Measurements from ENCODE around the gene TSPAN12. TPM values are rescaled to one million over a fixed set of nuclear protein-coding genes. Genes with fewer than 3 reads are reported as not detected.

Gene TSPAN12
- total and polyA plus RNA-seq, 5 donors from 2014 or later, result 0.26 TPM; not detected in 4

- no peaks in the 10 kb centered on the region for H3K9me3 ChIP-seq (ENCODE audit: control insufficient read depth in 2 of 2, low read length in 2 of 2)
- H3K27ac ChIP-seq (ENCODE audit: insufficient read depth, low read length, poor library complexity, severe bottlenecking), result no peak overlapping the region
- H3K36me3 Mint-ChIP-seq, result no peaks in the 10 kb centered on the region
- no peak overlapping the region for H3K4me3 ChIP-seq (ENCODE audit: low read depth, low read length)
- no peak overlapping the region for H3K27ac Mint-ChIP-seq
- H3K4me1 ChIP-seq (ENCODE audit: control insufficient read depth, insufficient read depth, low read length, poor library complexity, severe bottlenecking), result no peaks in the 10 kb centered on the region
- H3K27me3 Mint-ChIP-seq, result no peaks in the 10 kb centered on the region
- H3K4me1 Mint-ChIP-seq, result no peaks in the 10 kb centered on the region
- no peaks in the 10 kb centered on the region for H3K36me3 ChIP-seq (ENCODE audit: control insufficient read depth, insufficient read depth, low read length)
- H3K9me3 Mint-ChIP-seq, result peaks cover 0 to 4% (median 0%) of the 10 kb centered on the region in 7 donors
- DNase-seq, result no peak
- H3K4me3 Mint-ChIP-seq, result no peak overlapping the region
- no peak for ATAC-seq (ENCODE audit: low read depth in 2 of 2)
- H3K27me3 ChIP-seq (ENCODE audit: control insufficient read depth, insufficient read depth, low read length), result peaks cover 2% of the 10 kb centered on the region
Observed at GRCh38 chr7:120828528-120828927, 29.4 kb downstream of the TSPAN12 start.

GRCh38 chr7:120827371-120828118 lies 30.4 kb downstream of the TSPAN12 start:
- no peaks in the 10 kb centered on the region for H3K36me3 Mint-ChIP-seq
- Histone ChIP-seq H3K27ac (ENCODE audit: insufficient read depth, low read length, poor library complexity, severe bottlenecking) (no peak overlapping the region), H3K27me3 (ENCODE audit: control insufficient read depth, insufficient read depth, low read length) (peaks cover 2% of the 10 kb centered on the region), H3K4me3 (ENCODE audit: low read depth, low read length) (no peak overlapping the region), H3K4me1 (ENCODE audit: control insufficient read depth, insufficient read depth, low read length, poor library complexity, severe bottlenecking) (no peaks in the 10 kb centered on the region), H3K36me3 (ENCODE audit: control insufficient read depth, insufficient read depth, low read length) (no peaks in the 10 kb centered on the region), H3K9me3 (ENCODE audit: control insufficient read depth in 2 of 2, low read length in 2 of 2) (no peaks in the 10 kb centered on the region)
- no peaks in the 10 kb centered on the region for H3K4me1 Mint-ChIP-seq
- H3K27ac Mint-ChIP-seq, result no peak overlapping the region
- H3K27me3 Mint-ChIP-seq, result no peaks in the 10 kb centered on the region
- no peak for DNase-seq
- H3K4me3 Mint-ChIP-seq, result no peak overlapping the region
- peaks cover 0 to 4% (median 0%) of the 10 kb centered on the region in 7 donors for H3K9me3 Mint-ChIP-seq
- no peak for ATAC-seq (ENCODE audit: low read depth in 2 of 2)

- no peaks in the 10 kb centered on the region for H3K36me3 ChIP-seq (ENCODE audit: control insufficient read depth, insufficient read depth, low read length)
- no peaks in the 10 kb centered on the region for H3K27me3 ChIP-seq (ENCODE audit: control insufficient read depth, insufficient read depth, low read length)
- H3K4me1 Mint-ChIP-seq, result no peaks in the 10 kb centered on the region
- H3K27ac ChIP-seq (ENCODE audit: insufficient read depth, low read length, poor library complexity, severe bottlenecking), result no peak overlapping the region
- H3K4me3 ChIP-seq (ENCODE audit: low read depth, low read length), result no peak overlapping the region
- ATAC-seq (ENCODE audit: low read depth in 2 of 2) (no peak), DNase-seq (no peak)
- H3K4me1 ChIP-seq (ENCODE audit: control insufficient read depth, insufficient read depth, low read length, poor library complexity, severe bottlenecking), result no peaks in the 10 kb centered on the region
- H3K9me3 Mint-ChIP-seq, result peaks cover 0 to 4% (median 0%) of the 10 kb centered on the region in 7 donors
- H3K9me3 ChIP-seq (ENCODE audit: control insufficient read depth in 2 of 2, low read length in 2 of 2), result no peaks in the 10 kb centered on the region
- no peaks in the 10 kb centered on the region for H3K27me3 Mint-ChIP-seq
- no peaks in the 10 kb centered on the region for H3K36me3 Mint-ChIP-seq
- H3K4me3 Mint-ChIP-seq, result no peak overlapping the region
- no peak overlapping the region for H3K27ac Mint-ChIP-seq
Observed at GRCh38 chr7:120825576-120825975, 32.4 kb downstream of the TSPAN12 start.

GRCh38 chr7:120825152-120825551 lies 32.8 kb downstream of the TSPAN12 start:
- Histone ChIP-seq H3K36me3 (ENCODE audit: control insufficient read depth, insufficient read depth, low read length) (no peaks in the 10 kb centered on the region), H3K4me1 (ENCODE audit: control insufficient read depth, insufficient read depth, low read length, poor library complexity, severe bottlenecking) (no peaks in the 10 kb centered on the region), H3K27me3 (ENCODE audit: control insufficient read depth, insufficient read depth, low read length) (no peaks in the 10 kb centered on the region), H3K27ac (ENCODE audit: insufficient read depth, low read length, poor library complexity, severe bottlenecking) (no peak overlapping the region), H3K9me3 (ENCODE audit: control insufficient read depth in 2 of 2, low read length in 2 of 2) (no peaks in the 10 kb centered on the region), H3K4me3 (ENCODE audit: low read depth, low read length) (no peak overlapping the region)
- no peaks in the 10 kb centered on the region for H3K27me3 Mint-ChIP-seq
- H3K4me1 Mint-ChIP-seq, result no peaks in the 10 kb centered on the region
- DNase-seq, result no peak
- no peak overlapping the region for H3K27ac Mint-ChIP-seq
- H3K9me3 Mint-ChIP-seq, result peaks cover 0 to 4% (median 0%) of the 10 kb centered on the region in 7 donors
- no peak for ATAC-seq (ENCODE audit: low read depth in 2 of 2)
- H3K36me3 Mint-ChIP-seq, result no peaks in the 10 kb centered on the region
- H3K4me3 Mint-ChIP-seq, result no peak overlapping the region

- no peaks in the 10 kb centered on the region for H3K9me3 Mint-ChIP-seq
- H3K27me3 ChIP-seq (ENCODE audit: control insufficient read depth, insufficient read depth, low read length), result peaks cover 2% of the 10 kb centered on the region
- no peak for ATAC-seq (ENCODE audit: low read depth in 2 of 2)
- H3K9me3 ChIP-seq (ENCODE audit: control insufficient read depth in 2 of 2, low read length in 2 of 2), result no peaks in the 10 kb centered on the region
- H3K36me3 ChIP-seq (ENCODE audit: control insufficient read depth, insufficient read depth, low read length), result no peaks in the 10 kb centered on the region
- H3K4me3 Mint-ChIP-seq, result no peak overlapping the region
- H3K27ac ChIP-seq (ENCODE audit: insufficient read depth, low read length, poor library complexity, severe bottlenecking), result no peak overlapping the region
- no peaks in the 10 kb centered on the region for H3K36me3 Mint-ChIP-seq
- no peak overlapping the region for H3K4me3 ChIP-seq (ENCODE audit: low read depth, low read length)
- no peak for DNase-seq
- no peak overlapping the region for H3K27ac Mint-ChIP-seq
- no peaks in the 10 kb centered on the region for H3K27me3 Mint-ChIP-seq
- no peaks in the 10 kb centered on the region for H3K4me1 Mint-ChIP-seq
- H3K4me1 ChIP-seq (ENCODE audit: control insufficient read depth, insufficient read depth, low read length, poor library complexity, severe bottlenecking), result no peaks in the 10 kb centered on the region
Observed at GRCh38 chr7:120819861-120820260, 38.1 kb downstream of the TSPAN12 start.

GRCh38 chr7:120817851-120818250 lies 40.1 kb downstream of the TSPAN12 start:
- Mint-ChIP-seq H3K27ac (no peak overlapping the region), H3K27me3 (no peaks in the 10 kb centered on the region), H3K9me3 (no peaks in the 10 kb centered on the region), H3K4me1 (no peaks in the 10 kb centered on the region), H3K36me3 (no peaks in the 10 kb centered on the region), H3K4me3 (no peak overlapping the region)
- H3K9me3 ChIP-seq (ENCODE audit: control insufficient read depth in 2 of 2, low read length in 2 of 2), result no peaks in the 10 kb centered on the region
- H3K4me1 ChIP-seq (ENCODE audit: control insufficient read depth, insufficient read depth, low read length, poor library complexity, severe bottlenecking), result no peaks in the 10 kb centered on the region
- peaks cover 2% of the 10 kb centered on the region for H3K27me3 ChIP-seq (ENCODE audit: control insufficient read depth, insufficient read depth, low read length)
- no peak overlapping the region for H3K4me3 ChIP-seq (ENCODE audit: low read depth, low read length)
- no peak overlapping the region for H3K27ac ChIP-seq (ENCODE audit: insufficient read depth, low read length, poor library complexity, severe bottlenecking)
- DNase-seq (no peak), ATAC-seq (ENCODE audit: low read depth in 2 of 2) (no peak)
- no peaks in the 10 kb centered on the region for H3K36me3 ChIP-seq (ENCODE audit: control insufficient read depth, insufficient read depth, low read length)

- Mint-ChIP-seq H3K27ac (peak overlapping the region in 1 of 3 donors; percentile 49), H3K4me3 (no peak overlapping the region), H3K4me1 (no peaks in the 10 kb centered on the region), H3K9me3 (no peaks in the 10 kb centered on the region), H3K36me3 (no peaks in the 10 kb centered on the region), H3K27me3 (no peaks in the 10 kb centered on the region)
- Histone ChIP-seq H3K27me3 (ENCODE audit: control insufficient read depth, insufficient read depth, low read length) (peaks cover 2% of the 10 kb centered on the region), H3K4me3 (ENCODE audit: low read depth, low read length) (no peak overlapping the region), H3K9me3 (ENCODE audit: control insufficient read depth in 2 of 2, low read length in 2 of 2) (no peaks in the 10 kb centered on the region), H3K27ac (ENCODE audit: insufficient read depth, low read length, poor library complexity, severe bottlenecking) (no peak overlapping the region), H3K36me3 (ENCODE audit: control insufficient read depth, insufficient read depth, low read length) (no peaks in the 10 kb centered on the region), H3K4me1 (ENCODE audit: control insufficient read depth, insufficient read depth, low read length, poor library complexity, severe bottlenecking) (no peaks in the 10 kb centered on the region)
- no peak for DNase-seq
- no peak for ATAC-seq (ENCODE audit: low read depth in 2 of 2)
Observed at GRCh38 chr7:120814253-120814939, 43.5 kb downstream of the TSPAN12 start.
